Lower leg skin (tissue), 3 donors: Measurements from ENCODE around the gene CALD1.

Source experiments
- CTCF ChIP-seq, 3 donors: fragments of 450-650 bp; IDR thresholded peaks; one replicate each; pipeline ENCODE4 v1.5.1; 2016; ENCODE audit warnings: antibody characterized with exemption in 3 of 3, mild to moderate bottlenecking in 3 of 3, moderate library complexity in 2 of 3
- POLR2A ChIP-seq, 2 donors: fragments of 450-650 bp; IDR thresholded peaks; one replicate each; pipeline ENCODE4 v1.6.1; 2016 to 2017; ENCODE audit warnings: antibody characterized with exemption in 2 of 2, mild to moderate bottlenecking in 1 of 2, moderate library complexity in 1 of 2

- no peak for TF ChIP-seq CTCF (IDR thresholded peaks at IDR 0.05)
- no peak for TF ChIP-seq POLR2A (IDR thresholded peaks at IDR 0.05)
Measured at GRCh38 chr7:134991469-134992339, 212.3 kb downstream of the CALD1 start.
